ENCODE data around the gene NDUFA8.
"Not testable (repeated sequence)": the region's sequence is repeated elsewhere in the genome, so short reads cannot be mapped to it uniquely, and the experiment has no call there.

DNA sequence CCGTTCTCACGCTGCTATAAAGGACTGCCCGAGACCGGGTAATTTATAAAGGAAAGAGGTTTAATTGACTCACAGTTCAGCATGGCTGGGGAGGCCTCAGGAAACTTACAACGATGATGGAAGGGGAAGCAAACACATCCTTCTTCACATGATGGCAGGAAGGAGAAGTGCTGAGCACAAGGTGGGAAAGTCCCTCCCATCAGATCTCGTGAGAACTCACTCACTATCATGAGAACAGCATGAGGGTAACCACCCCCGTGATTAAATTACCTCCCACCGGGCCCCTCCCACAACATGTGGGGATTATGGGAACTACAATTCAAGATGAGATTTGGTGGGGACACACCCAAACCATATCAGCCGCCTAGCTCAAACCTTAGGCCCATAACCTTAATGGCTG is 42.3 kb downstream of the NDUFA8 start:
- TF ChIP-seq, protein P1, sequence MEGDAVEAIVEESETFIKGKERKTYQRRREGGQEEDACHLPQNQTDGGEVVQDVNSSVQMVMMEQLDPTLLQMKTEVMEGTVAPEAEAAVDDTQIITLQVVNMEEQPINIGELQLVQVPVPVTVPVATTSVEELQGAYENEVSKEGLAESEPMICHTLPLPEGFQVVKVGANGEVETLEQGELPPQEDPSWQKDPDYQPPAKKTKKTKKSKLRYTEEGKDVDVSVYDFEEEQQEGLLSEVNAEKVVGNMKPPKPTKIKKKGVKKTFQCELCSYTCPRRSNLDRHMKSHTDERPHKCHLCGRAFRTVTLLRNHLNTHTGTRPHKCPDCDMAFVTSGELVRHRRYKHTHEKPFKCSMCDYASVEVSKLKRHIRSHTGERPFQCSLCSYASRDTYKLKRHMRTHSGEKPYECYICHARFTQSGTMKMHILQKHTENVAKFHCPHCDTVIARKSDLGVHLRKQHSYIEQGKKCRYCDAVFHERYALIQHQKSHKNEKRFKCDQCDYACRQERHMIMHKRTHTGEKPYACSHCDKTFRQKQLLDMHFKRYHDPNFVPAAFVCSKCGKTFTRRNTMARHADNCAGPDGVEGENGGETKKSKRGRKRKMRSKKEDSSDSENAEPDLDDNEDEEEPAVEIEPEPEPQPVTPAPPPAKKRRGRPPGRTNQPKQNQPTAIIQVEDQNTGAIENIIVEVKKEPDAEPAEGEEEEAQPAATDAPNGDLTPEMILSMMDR (IDR thresholded peaks at IDR 0.05): not testable (repeated sequence)
- TF ChIP-seq POLR2A, POLR2AphosphoS5 (IDR thresholded peaks at IDR 0.05): not testable (repeated sequence)
